ENCODE data around the gene MIEF1.
A peak's percentile ranks its signal among the peaks of the same experiment; 100 is the strongest.

DNA sequence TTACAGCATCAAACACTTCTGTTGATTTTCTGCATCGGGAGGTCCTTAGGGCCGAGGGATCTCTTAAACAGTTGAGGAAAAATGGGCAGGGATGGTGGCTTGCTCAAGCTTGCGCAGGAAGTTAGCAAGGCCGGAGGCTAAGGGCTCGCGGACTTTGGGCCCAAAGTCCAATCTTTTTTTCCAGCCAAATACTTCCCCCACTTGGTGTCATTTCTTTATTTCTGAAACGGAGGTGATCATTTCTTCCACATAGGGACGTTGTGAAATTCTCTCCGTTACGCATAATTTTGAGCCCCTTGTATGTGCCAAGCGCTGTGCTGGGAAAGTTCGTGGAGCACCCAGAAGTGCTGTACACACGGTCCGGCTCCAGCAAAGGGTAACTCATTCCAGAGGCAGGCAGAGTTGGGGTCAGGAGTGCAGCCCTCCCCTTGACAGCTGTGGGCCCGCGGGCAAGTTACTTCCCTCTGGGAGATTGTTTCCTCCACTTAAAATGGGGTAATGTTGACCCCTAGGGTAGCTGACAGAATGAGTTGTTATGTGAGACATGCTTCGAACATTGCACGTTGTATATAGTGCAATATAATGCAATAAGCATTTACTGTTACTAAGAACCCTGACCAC is 809 bp downstream of the MIEF1 start:
- TF ChIP-seq, protein P1, sequence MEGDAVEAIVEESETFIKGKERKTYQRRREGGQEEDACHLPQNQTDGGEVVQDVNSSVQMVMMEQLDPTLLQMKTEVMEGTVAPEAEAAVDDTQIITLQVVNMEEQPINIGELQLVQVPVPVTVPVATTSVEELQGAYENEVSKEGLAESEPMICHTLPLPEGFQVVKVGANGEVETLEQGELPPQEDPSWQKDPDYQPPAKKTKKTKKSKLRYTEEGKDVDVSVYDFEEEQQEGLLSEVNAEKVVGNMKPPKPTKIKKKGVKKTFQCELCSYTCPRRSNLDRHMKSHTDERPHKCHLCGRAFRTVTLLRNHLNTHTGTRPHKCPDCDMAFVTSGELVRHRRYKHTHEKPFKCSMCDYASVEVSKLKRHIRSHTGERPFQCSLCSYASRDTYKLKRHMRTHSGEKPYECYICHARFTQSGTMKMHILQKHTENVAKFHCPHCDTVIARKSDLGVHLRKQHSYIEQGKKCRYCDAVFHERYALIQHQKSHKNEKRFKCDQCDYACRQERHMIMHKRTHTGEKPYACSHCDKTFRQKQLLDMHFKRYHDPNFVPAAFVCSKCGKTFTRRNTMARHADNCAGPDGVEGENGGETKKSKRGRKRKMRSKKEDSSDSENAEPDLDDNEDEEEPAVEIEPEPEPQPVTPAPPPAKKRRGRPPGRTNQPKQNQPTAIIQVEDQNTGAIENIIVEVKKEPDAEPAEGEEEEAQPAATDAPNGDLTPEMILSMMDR (IDR thresholded peaks at IDR 0.05): no peak
- TF ChIP-seq POLR2A (IDR thresholded peaks at IDR 0.05): peak in 1 of 2 donors; percentile 26
